IMR-90 (cell line): ENCODE measurements around the gene CYRIA. TPM values are rescaled to one million over a fixed set of nuclear protein-coding genes. Genes with fewer than 3 reads are reported as not detected.

Experiments used
- ATAC-seq: fragments of 200-7000 bp; cut with Tn5 transposase; 2 replicates; pipeline ENCODE4 v1.9.1; 2020; ENCODE audit warnings: low read depth, mild to moderate bottlenecking, moderate library complexity
- BruUV-seq: library from RNA; stranded (reverse); fragments of 400-500 nt; replicated peaks from 2 replicates; lab custom pipeline; 2021; lab: Mats Ljungman, UMichigan
- CTCF ChIA-PET: fragments of 300-600 bp; formaldehyde crosslinking; extraction: SDS; loops from one replicate; lab custom pipeline; 2021; ENCODE audit warnings: antibody characterized with exemption; lab: Yijun Ruan, JAX
- POLR2A ChIA-PET: fragments of 300-600 bp; sonication (Branson Sonifier 250); formaldehyde crosslinking; loops from one replicate; lab custom pipeline; 2022; ENCODE audit warnings: antibody characterized with exemption; ENCODE audit not compliant: unreplicated experiment; lab: Charles Lee
- DNase-seq: peaks from one replicate; pipeline ENCODE4 v3.0.0; 2013
- H2AFZ ChIP-seq: replicated peaks from 2 replicates; pipeline ENCODE3; 2013; ENCODE audit warnings: low read length, mild to moderate bottlenecking; ENCODE audit not compliant: poor library complexity
- H2AK5ac ChIP-seq: 2 replicates; pipeline ENCODE4 v1.6.1; 2013; ENCODE audit warnings: low read depth, low read length, inconsistent platforms
- H2AK9ac ChIP-seq: replicated peaks from 2 replicates; pipeline ENCODE3; 2013; ENCODE audit warnings: mild to moderate bottlenecking, low read depth, low read length, moderate library complexity; ENCODE audit not compliant: poor library complexity
- H2BK120ac ChIP-seq: 2 replicates; pipeline ENCODE4 v1.6.1; 2013; ENCODE audit warnings: low read depth, low read length, inconsistent platforms
- H2BK15ac ChIP-seq: 3 replicates; pipeline ENCODE4 v1.6.1; 2013; ENCODE audit warnings: low read depth, low read length, inconsistent platforms
- H2BK20ac ChIP-seq: 2 replicates; pipeline ENCODE4 v1.6.1; 2013; ENCODE audit warnings: low read depth, mild to moderate bottlenecking, inconsistent platforms, low read length, moderate library complexity
- H2BK5ac ChIP-seq: 2 replicates; pipeline ENCODE4 v1.6.1; 2013; ENCODE audit warnings: mild to moderate bottlenecking, low read depth, low read length, inconsistent platforms; ENCODE audit not compliant: poor library complexity, severe bottlenecking
- H3K14ac ChIP-seq: replicated peaks from 2 replicates; pipeline ENCODE4 v1.6.1; 2013; ENCODE audit warnings: low read depth, low read length, inconsistent platforms
- H3K18ac ChIP-seq: 2 replicates; pipeline ENCODE4 v1.6.1; 2013; ENCODE audit warnings: low read depth, low read length, control low read depth
- H3K23ac ChIP-seq: 2 replicates; pipeline ENCODE4 v1.6.1; 2013; ENCODE audit warnings: low read depth, low read length, inconsistent platforms
- H3K27ac ChIP-seq: 2 replicates; pipeline ENCODE4 v1.5.1; 2013; ENCODE audit warnings: mild to moderate bottlenecking, control low read depth, low read length; ENCODE audit not compliant: insufficient read depth
- H3K27me3 ChIP-seq: 2 replicates; pipeline ENCODE4 v1.6.1; 2013; ENCODE audit warnings: low read length; ENCODE audit not compliant: control insufficient read depth, insufficient read depth
- H3K36me3 ChIP-seq: 2 replicates; pipeline ENCODE4 v1.6.1; 2013; ENCODE audit warnings: low read length, mixed read lengths; ENCODE audit not compliant: control insufficient read depth, insufficient read depth
- H3K4ac ChIP-seq: 2 replicates; pipeline ENCODE4 v1.6.1; 2013; ENCODE audit warnings: low read depth, low read length, inconsistent platforms
- H3K4me1 ChIP-seq: 2 replicates; pipeline ENCODE4 v1.6.1; 2013; ENCODE audit warnings: low read length, mixed read lengths; ENCODE audit not compliant: control insufficient read depth, insufficient read depth
- H3K4me2 ChIP-seq: 2 replicates; pipeline ENCODE4 v1.6.1; 2013; ENCODE audit warnings: low read depth, mild to moderate bottlenecking, control low read depth, low read length, moderate library complexity
- H3K4me3 ChIP-seq: 2 replicates; pipeline ENCODE4 v1.5.1; 2013; ENCODE audit warnings: low read depth, mild to moderate bottlenecking, control low read depth, low read length, moderate library complexity; ENCODE audit not compliant: insufficient read depth
- H3K56ac ChIP-seq: 2 replicates; pipeline ENCODE4 v1.6.1; 2013; ENCODE audit warnings: low read length, inconsistent platforms; ENCODE audit not compliant: insufficient read depth; ENCODE audit errors: extremely low read depth
- H3K79me1 ChIP-seq, 2 experiments: 2 replicates each; pipeline ENCODE4 v1.6.1; 2013; ENCODE audit warnings: low read length in 2 of 2, inconsistent platforms in 1 of 2, low read depth in 1 of 2
- H3K9ac ChIP-seq: 2 replicates; pipeline ENCODE4 v1.6.1; 2013; ENCODE audit warnings: low read depth, low read length, control low read depth
- H3K9me1 ChIP-seq: 2 replicates; pipeline ENCODE4 v1.6.1; 2013; ENCODE audit warnings: low read length, inconsistent platforms; ENCODE audit not compliant: insufficient read depth
- H3K9me3 ChIP-seq: 2 replicates; pipeline ENCODE4 v1.6.1; 2013; ENCODE audit warnings: low read length; ENCODE audit not compliant: control insufficient read depth, insufficient read depth
- H4K20me1 ChIP-seq: 2 replicates; pipeline ENCODE4 v1.6.1; 2013; ENCODE audit warnings: low read length, inconsistent platforms; ENCODE audit not compliant: insufficient read depth
- H4K5ac ChIP-seq: 2 replicates; pipeline ENCODE4 v1.6.1; 2013; ENCODE audit warnings: mild to moderate bottlenecking, low read depth, low read length, control low read depth
- H4K8ac ChIP-seq, 2 experiments: 2 replicates each; pipeline ENCODE4 v1.6.1; 2013; ENCODE audit warnings: low read depth in 2 of 2, low read length in 2 of 2, control low read depth in 1 of 2, inconsistent platforms in 1 of 2
- H4K91ac ChIP-seq: 2 replicates; pipeline ENCODE4 v1.6.1; 2013; ENCODE audit warnings: low read depth, low read length, inconsistent platforms; ENCODE audit not compliant: insufficient read depth
- BHLHE40 ChIP-seq: fragments of 150-350 bp; IDR thresholded peaks from 2 replicates; pipeline ENCODE4 v1.6.1; 2016; ENCODE audit warnings: mild to moderate bottlenecking, low read depth, low read length
- FOS ChIP-seq: fragments of 150-350 bp; IDR thresholded peaks from 2 replicates; pipeline ENCODE4 v1.6.1; 2016; ENCODE audit warnings: low read depth, low read length
- MAFK ChIP-seq: IDR thresholded peaks from 2 replicates; pipeline ENCODE4 v1.6.1; 2012; ENCODE audit warnings: low read depth, low read length, improper control_type of control experiment
- MXI1 ChIP-seq: IDR thresholded peaks from 2 replicates; pipeline ENCODE4 v1.6.1; 2012; ENCODE audit warnings: low read depth, mild to moderate bottlenecking, low read length, moderate library complexity, borderline replicate concordance
- NFE2L2 ChIP-seq: fragments of 150-350 bp; IDR thresholded peaks from 2 replicates; pipeline ENCODE4 v1.6.1; 2016; ENCODE audit warnings: low read depth, mild to moderate bottlenecking, low read length
- SMC3 ChIP-seq: fragments of 150-350 bp; IDR thresholded peaks from 2 replicates; pipeline ENCODE4 v1.6.1; 2016; ENCODE audit warnings: low read depth, mild to moderate bottlenecking, antibody characterized with exemption, low read length, moderate library complexity
- WGBS, 2 experiments: methylation state at CpG; one replicate each; pipeline versions ENCODE4 v1.1.5 to v1.1.7; 2013; ENCODE audit warnings: missing lambda C conversion rate in 2 of 2; ENCODE audit not compliant: insufficient read length in 1 of 2; ENCODE audit errors: extremely low coverage in 2 of 2; 5-methylcytosine and 5-hydroxymethylcytosine counted together
- dilution Hi-C: fragments of 300-500 bp; cut with HindIII; formaldehyde crosslinking; loops from one replicate; pipeline ENCODE4 v1.14.3; 2018; ENCODE audit warnings: low sequenced_read_pairs; ENCODE audit not compliant: unreplicated experiment
- in situ Hi-C: fragments of 300-500 bp; cut with MboI; formaldehyde crosslinking; loops from 3 replicates; pipeline ENCODE4 v1.14.3; 2019; ENCODE audit warnings: low sequenced_read_pairs, inconsistent platforms, mixed read lengths
- intact Hi-C: fragments of 100-400 bp; cut with micrococcal nuclease; formaldehyde crosslinking; loops from 2 replicates; pipeline ENCODE4 v1.10.0; 2022
- polyA plus RNA-seq, 3 experiments: library from polyadenylated mRNA; depleted of rRNA; stranded (reverse); fragments of >200 nt; gene quantifications; 2 replicates each; pipeline ENCODE4 v1.2.3, GENCODE V29; 2012; ENCODE audit warnings: low replicate concordance in 1 of 3
- total RNA-seq: library from RNA; depleted of rRNA; stranded (reverse); fragments of >200 nt; gene quantifications from 2 replicates; pipeline ENCODE4 v1.2.3, GENCODE V29; 2012
- TF ChIP-seq, protein P1 (sequence below): fragments of 150-350 bp; IDR thresholded peaks from 2 replicates; pipeline ENCODE4 v1.6.1; 2016; ENCODE audit warnings: low read depth, mild to moderate bottlenecking, low read length, moderate library complexity, borderline replicate concordance
- TF ChIP-seq, protein P2 (sequence below): fragments of 150-350 bp; IDR thresholded peaks from 2 replicates; pipeline ENCODE4 v1.6.1; 2017; ENCODE audit warnings: mild to moderate bottlenecking, antibody characterized with exemption, low read length, low read depth

The CYRIA gene
- total and polyA plus RNA-seq, 2 of the 4 experiments (the other 2 are of a cell fraction), result 1.7 to 3.8 TPM

- Histone ChIP-seq H3K4me3 (no peak overlapping the region), H3K9me1 (peaks cover 11% of the 10 kb centered on the region; the same call in 1 of the 2 replicates), H3K9me3 (no peaks in the 10 kb centered on the region), H3K27me3 (no peaks in the 10 kb centered on the region), H3K36me3 (no peaks in the 10 kb centered on the region), H2BK120ac (peak overlapping the region; percentile 87), H3K4me1 (peaks cover 30% of the 10 kb centered on the region), H3K4ac (peak overlapping the region; percentile 66), H3K14ac (0 out of 2 replicates have a peak overlapping the region, but pooled peaks have one; percentile 44), H2BK5ac (no peak overlapping the region), H3K9ac (no peak overlapping the region), H3K79me1 (peaks cover 2% of the 10 kb centered on the region in 2 experiments; a peak in 1 of 4 replicates), H4K8ac (peak overlapping the region; percentile 22 to 33; a peak in 1 of 4 replicates), H4K5ac (peak overlapping the region; percentile 48; the same call in 1 of the 2 replicates), H3K56ac (no peak overlapping the region), H3K23ac (0 out of 2 replicates have a peak overlapping the region, but pooled peaks have one; percentile 45), H2AFZ (no peak overlapping the region), H3K4me2 (no peak overlapping the region), H2BK15ac (peak overlapping the region; percentile 29; the same call in 2 of the 3 replicates), H2BK20ac (peak overlapping the region; percentile 62), H2AK5ac (peak overlapping the region; percentile 74; the same call in 1 of the 2 replicates), H3K27ac (peak overlapping the region; percentile 46; the same call in 1 of the 2 replicates), H4K91ac (0 out of 2 replicates have a peak overlapping the region, but pooled peaks have one; percentile 24), H3K18ac (peak overlapping the region; percentile 69), H4K20me1 (no peaks in the 10 kb centered on the region; the same call in 1 of the 2 replicates), H2AK9ac (no peak overlapping the region)
- in situ Hi-C loops, result no loop called here
- ChIA-PET POLR2A (no interaction called here), CTCF (interaction anchor here (1.2 kb wide), 1 partner anchor 32 kb away, joined by 3 read pairs; no protein-coding TSS in a partner anchor)
- BruUV-seq, result no TSS peak
- WGBS, 2 experiments, result 80% methylated on average over 1 of the region's 9 CpGs; no CpG with 5 or more reads in 1 of the 2 experiments
- DNase-seq, result no peak
- intact Hi-C loops, result loop anchor here (2.0 kb wide), 1 partner anchor 27 kb away; no protein-coding TSS in a partner anchor
- dilution Hi-C loops, result no loop called here
- no peak for TF ChIP-seq MXI1
- no peak for TF ChIP-seq BHLHE40
- TF ChIP-seq, protein P1, sequence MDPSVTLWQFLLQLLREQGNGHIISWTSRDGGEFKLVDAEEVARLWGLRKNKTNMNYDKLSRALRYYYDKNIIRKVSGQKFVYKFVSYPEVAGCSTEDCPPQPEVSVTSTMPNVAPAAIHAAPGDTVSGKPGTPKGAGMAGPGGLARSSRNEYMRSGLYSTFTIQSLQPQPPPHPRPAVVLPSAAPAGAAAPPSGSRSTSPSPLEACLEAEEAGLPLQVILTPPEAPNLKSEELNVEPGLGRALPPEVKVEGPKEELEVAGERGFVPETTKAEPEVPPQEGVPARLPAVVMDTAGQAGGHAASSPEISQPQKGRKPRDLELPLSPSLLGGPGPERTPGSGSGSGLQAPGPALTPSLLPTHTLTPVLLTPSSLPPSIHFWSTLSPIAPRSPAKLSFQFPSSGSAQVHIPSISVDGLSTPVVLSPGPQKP, result no peak
- no peak for TF ChIP-seq NFE2L2
- TF ChIP-seq, protein P2, sequence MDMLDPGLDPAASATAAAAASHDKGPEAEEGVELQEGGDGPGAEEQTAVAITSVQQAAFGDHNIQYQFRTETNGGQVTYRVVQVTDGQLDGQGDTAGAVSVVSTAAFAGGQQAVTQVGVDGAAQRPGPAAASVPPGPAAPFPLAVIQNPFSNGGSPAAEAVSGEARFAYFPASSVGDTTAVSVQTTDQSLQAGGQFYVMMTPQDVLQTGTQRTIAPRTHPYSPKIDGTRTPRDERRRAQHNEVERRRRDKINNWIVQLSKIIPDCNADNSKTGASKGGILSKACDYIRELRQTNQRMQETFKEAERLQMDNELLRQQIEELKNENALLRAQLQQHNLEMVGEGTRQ, result no peak
- no peak for TF ChIP-seq SMC3
- no peak for TF ChIP-seq MAFK
- no peak for TF ChIP-seq FOS
- ATAC-seq, result no peak; the same call in 1 of the 2 replicates
These were observed 16.0 kb downstream of the CYRIA start for GRCh38 chr2:16649353-16650286.
